HUDEP-2 (cell line): Measurements from ENCODE around the gene JAM3.
A peak's percentile ranks its signal among the peaks of the same experiment; 100 is the strongest.

Experiments
- DNase-seq, 76 experiments: peaks; one replicate each; lab custom pipeline; 2025; ENCODE audit not compliant: unreplicated experiment in 76 of 76; lab: John Stamatoyannopoulos, UW

JAM3 gene

DNA sequence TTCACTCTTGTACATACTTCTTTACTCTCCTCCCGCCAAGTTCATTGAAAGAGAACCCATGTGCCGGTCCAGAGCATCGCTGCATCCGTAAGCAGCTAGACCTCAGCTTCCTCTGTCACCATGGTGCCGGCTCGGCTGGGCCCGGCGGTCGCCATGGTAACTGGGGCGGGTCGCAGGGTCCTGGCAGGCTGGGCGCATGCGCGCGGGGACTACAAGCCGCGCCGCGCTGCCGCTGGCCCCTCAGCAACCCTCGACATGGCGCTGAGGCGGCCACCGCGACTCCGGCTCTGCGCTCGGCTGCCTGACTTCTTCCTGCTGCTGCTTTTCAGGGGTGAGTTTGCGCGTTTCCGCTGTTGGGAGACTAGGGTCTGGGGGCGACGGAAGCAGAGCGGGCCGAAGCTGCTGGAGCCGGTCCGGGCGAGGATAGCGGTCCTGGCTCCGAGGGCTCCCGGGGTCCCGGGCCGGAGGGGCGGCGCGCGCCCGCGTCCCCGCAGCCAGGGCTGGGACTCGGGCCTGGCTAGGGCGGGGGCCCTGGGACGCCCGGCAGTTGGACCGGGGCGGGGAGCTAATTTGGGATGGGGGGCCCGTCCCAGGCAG, at the start of gene JAM3:
Gene JAM3 (plus strand): TSS at position 244 of the 597 bp plus-strand sequence. CDS start 12 bp downstream, at position 256.
- DNase-seq, result peak in 48 of 76 experiments; percentile 1 to 70 (median 34)

- no peak for DNase-seq
These were observed 49.4 kb upstream of the JAM3 start for GRCh38 chr11:134019500-134019899.

DNA sequence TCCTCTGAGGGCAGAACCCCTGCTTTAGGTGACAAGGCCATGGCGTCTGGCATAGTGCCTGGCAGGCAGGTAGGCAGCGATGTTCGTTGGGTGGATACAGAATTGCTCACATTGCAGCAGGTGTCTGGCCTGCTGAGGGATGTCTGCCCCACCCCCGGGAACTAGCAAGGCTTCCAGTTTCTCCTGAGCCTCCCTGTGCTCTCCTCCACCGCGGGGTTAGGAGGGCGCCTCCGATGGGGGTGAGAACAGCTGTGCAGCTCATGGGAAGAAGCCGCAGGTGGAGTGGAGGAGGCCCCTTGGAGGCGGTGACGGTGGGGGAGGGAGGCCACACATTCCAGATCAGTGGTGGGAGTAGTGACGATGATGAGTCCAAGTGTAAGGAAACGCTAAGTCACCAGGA, 48.3 kb upstream of the JAM3 start:
- DNase-seq, result no peak

- DNase-seq, result no peak
These were observed 47.5 kb upstream of the JAM3 start for GRCh38 chr11:134021326-134021725.

DNA sequence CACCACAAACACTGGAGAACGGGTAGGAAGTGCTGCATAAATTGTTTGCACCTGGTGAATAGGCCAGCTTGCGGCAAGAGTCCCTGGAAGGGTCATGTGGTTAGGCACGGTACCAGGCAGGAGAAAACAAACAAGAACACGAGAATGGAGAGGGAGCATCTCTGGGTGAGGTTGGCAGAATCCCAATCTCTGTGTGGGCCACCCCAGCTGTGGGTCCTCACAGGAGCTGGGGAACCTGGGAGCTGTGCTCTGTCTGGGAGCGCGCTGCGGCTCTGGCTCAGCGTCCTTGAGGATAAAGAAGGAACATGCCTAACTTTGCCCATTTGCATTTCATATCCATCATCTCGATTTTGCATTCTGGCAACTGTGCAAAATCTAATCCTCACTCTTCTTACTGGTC, 46.1 kb upstream of the JAM3 start:
- DNase-seq, result no peak

DNA sequence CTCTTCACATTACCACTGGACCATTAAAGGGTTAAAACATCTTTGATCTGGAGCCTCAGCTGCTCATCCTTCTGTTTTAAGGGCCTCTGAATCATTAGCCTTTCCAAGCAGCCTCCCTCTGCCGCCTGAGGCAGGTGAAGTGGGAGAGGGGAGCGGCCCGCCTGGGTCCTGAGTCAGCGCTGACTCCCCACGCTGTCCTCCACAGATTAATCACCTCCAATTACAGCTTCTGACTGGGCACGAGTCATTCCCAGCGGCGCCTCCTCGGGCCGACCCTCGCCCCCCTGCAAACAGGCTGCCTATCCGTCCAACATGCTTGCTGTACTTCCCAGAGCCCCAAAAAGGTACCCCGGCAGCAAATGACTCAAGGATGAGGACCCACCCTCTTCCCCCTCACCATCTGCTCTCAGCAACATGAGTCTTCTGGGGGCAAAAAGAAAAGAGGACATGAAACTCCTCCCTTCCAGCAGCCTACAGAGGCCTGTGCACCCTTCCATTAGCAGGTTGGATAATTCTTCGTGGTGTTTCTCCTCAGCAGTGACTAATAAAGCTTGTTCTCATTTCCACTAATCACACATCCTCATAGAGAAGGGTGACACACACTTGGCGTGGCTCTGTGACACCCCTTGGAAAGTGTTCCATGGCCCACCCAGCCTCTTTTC, 44.3 kb upstream of the JAM3 start:
- DNase-seq, result no peak

- DNase-seq, result no peak
These were observed 43.8 kb upstream of the JAM3 start for GRCh38 chr11:134025082-134025429.

DNA sequence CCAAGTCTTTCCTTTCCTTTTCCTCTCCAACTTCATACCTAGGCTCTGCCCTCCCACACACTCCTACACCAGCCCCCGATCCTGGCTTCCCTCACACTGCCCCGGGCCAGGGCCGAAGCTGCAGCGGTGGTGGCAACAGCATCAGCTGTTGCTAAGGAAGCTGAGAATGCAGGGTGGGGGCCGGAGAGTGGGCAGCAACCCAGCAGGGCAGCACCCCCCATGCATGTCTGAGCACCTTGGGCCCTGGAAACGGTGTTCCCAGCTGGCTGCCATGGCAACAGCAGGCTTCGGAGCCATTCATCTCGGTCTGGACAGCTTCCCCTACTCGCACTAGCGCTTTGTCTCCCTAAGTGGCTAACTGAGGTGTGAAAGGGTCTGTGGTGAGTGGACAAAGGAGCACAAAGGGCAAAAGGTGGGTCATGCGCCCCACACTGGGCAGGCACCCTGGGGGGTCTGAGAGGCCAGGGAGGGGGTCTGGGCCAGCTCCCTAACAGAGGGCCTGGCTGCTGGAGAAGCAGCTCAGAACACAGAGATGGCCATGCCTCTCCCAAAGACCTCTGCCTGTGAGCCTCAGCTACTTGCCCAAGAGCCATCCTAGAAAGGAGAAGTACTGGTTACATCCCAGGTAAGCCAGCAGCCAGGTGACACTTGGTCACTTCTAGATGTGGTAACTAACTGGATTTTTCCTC, 42.1 kb upstream of the JAM3 start:
- DNase-seq, result no peak

DNA sequence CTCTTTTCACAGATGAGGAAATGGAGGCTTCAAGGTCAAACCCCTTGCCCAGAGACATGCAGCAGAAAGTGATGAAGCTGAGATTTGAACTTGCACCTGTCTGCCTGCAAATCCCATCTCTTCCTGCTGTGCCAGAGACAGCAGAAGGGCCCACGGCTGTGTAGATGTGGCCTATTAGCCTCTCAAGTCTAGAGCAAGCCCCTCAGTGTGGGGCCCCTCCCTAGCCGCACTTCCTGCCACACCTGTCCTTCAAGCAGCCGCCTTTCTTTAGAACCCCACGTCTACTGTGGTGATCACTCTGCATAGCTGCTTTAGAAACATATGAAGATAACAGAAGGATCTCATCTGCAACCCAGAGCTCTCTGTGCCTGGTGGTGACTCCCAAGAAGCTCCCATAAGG, 41.2 kb upstream of the JAM3 start:
- no peak for DNase-seq

- no peak for DNase-seq
These were observed 40.4 kb upstream of the JAM3 start for GRCh38 chr11:134028368-134028920.

GRCh38 chr11:134030853-134031252, 38.0 kb upstream of the JAM3 start:
- no peak for DNase-seq

GRCh38 chr11:134032043-134032442, 36.8 kb upstream of the JAM3 start:
- DNase-seq, result no peak

DNA sequence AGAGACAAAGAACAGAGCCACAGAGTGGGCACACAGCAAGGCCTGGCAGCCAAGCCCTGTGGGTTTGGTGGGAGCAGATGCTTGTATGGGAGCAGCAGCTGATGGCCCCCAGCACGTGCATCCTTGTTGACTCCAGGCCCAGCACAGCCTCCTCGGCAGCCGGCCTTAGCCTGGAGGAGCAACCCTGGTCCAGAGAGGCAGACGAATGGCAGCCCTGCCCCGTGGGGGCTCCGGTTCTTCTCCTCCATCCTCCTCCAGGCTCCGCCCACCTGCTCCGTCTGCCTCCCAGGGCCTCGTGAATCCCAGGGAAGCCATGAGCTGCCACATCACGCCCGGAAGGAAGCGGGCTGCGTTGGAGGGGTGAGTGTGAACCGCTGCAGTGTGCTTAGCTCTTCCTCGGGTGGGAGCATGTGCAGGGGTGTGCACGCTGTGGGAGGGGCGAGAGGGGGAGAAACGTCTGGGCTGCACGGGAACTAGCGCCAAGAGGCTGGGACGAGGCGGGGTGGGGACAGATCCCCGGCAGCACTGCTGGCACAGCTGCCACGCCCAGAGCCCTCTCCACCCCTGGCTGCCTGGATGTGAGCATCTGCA, 36.3 kb upstream of the JAM3 start:
- DNase-seq, result no peak

DNA sequence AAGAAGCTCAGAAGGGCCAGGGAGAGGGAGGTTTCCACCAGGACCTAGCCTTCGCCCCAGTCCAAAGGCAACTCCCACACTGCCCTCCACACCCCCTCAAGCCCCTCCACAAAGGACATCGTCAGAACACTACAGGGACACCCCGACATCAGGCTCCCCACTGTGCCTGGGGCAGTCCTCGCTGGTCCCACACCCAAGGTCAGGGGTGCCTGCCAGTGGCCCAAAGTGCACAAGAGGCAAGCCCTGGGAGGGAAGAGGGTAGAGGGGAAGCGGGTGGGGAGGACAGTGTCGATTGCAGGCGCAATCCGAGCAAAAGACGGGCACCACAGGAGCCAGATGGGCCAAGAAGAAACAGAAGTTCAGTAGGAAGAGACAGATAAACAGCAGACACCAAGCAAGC, 35.6 kb upstream of the JAM3 start:
- no peak for DNase-seq

DNA sequence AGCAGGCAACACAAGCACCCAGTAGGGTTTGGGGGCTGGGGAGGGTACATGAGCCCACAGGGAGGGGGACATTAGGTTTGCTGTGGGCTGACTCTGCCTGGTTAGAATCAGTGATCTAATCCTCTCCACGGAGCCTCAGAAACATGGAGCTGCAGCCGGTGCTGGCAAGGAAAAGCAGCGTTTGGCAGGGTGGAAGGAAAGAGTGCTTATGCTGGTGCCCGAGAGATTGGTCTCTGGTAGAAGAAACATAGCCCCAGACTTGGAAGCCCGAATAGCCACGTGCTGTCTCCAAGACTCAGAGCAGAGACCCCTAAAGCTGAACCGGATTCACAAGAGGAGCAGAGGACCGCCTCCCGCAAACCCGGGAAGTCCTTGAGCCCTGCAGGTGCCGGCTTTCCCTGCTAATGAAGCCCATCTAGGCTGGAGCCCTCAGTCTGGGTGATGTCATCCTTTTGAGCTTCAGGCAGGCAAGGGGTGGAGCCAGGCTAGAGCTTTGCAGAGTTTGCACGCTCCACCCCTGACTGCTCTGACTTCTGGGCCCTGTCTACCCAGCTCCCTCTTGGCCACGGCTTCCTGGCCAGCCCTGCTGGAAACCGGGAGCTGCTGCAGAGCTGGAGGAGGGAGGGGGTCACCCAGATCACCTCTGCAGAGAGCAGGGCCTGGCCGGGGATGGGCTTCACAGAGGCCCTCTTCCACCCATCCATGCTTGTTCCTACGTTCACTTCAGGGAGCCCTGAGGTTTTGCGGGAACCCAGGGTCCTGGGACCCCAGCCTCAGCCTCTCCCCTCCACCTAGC, 35.0 kb upstream of the JAM3 start:
- peak in 5 of 76 experiments; percentile 3 to 19 (median 7) for DNase-seq

DNA sequence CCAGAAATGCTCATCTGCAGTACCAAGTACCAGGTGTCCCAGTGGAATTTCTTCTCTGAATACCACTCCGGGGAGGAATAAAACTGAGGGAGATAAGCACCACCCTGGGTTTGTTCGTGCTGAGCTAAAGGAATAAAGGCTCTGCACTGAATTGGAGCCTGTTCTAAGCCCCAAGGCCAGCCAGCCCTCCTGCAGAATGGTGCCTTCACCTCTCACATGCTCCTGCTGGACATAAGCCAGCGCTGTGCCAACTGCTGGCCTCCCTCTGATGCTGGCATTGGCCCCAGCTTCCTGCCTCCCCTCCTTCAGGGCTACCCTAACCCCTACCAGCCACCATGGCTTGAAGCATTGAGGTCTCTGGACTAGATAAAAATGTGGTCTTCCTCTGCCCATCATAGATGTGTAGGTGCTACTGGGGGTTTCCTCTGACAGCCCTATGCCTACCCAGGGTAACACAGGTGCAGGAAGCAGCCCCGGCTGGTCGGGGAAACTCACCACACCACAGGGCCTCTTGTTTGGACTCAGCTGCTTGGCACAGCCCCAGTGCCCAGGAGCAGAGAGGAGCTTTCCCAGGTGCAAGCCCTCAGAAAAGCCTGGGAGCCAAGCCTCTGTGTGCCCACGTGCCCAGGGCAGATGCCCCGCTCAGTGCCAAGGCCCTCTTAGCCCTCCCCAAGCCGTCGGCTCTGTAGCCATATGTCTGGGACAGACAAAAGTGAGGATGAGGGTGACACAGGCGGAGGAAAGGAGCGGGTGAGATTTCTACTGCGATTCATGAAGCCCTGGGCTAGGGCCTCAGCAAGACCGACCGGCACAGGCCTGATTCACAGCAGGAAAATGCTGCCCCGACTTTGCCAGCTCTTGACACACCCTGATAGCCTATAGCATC, 34.1 kb upstream of the JAM3 start:
- DNase-seq, result no peak

DNA sequence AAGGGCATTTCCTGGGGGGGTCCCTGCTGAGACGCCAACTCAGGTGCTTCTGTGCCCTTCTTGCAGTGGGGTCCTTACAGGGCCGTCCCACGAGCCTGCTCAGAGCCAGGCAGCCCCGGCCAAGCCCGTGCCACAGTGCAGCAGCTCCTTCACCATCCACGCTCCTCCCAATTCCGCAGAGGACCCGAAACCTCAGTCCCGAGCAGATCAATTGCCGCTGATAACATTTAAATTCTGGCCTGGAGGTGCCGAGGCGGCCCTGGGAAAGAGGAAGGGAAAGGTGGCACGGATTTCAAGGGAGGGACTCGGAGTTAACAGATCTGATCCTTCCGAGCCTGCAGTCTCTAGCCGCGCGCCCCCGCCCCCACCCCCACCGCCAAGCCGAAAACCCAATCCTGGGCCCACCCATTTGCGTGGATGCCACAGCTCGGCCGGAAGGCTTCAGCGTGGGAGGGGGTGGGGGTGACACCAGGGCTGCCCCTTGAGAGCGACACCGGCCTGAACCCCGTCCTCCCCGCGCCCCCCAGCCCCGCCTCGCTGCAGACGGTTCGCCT, 32.3 kb upstream of the JAM3 start:
- no peak for DNase-seq

GRCh38 chr11:134037046-134037908, 31.6 kb upstream of the JAM3 start:
- no peak for DNase-seq
